SK-N-SH (cell line): ENCODE results near the gene FBXW5. TPM values are rescaled to one million over a fixed set of nuclear protein-coding genes. Genes with fewer than 3 reads are reported as not detected.

ENCODE experiments used
- CTCF ChIA-PET: fragments of 300-600, 350-600 bp; formaldehyde crosslinking; extraction: SDS; loops from one replicate; lab custom pipeline; 2021; lab: Yijun Ruan, JAX
- POLR2A ChIA-PET: fragments of 350-600 bp; sonication (Branson Sonifier 250); formaldehyde crosslinking; extraction: SDS; loops from one replicate; lab custom pipeline; 2020; ENCODE audit warnings: antibody characterized with exemption, inconsistent platforms; lab: Yijun Ruan, JAX
- DNase-seq: peaks from one replicate; pipeline ENCODE4 v3.0.0; 2012
- H2AFZ ChIP-seq: fragments of 200-600 bp; sonication (generic); 2 replicates; pipeline ENCODE4 v1.8.1; 2016; ENCODE audit warnings: antibody characterized with exemption, mild to moderate bottlenecking, low read depth
- H3F3A ChIP-seq: fragments of 200-600 bp; sonication (generic); replicated peaks from 2 replicates; pipeline ENCODE3; 2016; ENCODE audit warnings: antibody characterized with exemption, mild to moderate bottlenecking; ENCODE audit not compliant: insufficient read depth
- H3K27ac ChIP-seq, 2 experiments: fragments of 200-500 bp in 1 of 2; fragments of 200-600 bp in 1 of 2; sonication (Bioruptor generic) in 1 of 2; sonication (generic), shearing (Covaris generic) in 1 of 2; 2 replicates each; pipeline versions ENCODE4 v1.5.1 to v1.6.1; 2014 to 2016; ENCODE audit warnings: low read depth in 2 of 2, inconsistent platforms in 1 of 2, low read length in 1 of 2, mild to moderate bottlenecking in 1 of 2, mixed read lengths in 1 of 2
- H3K27me3 ChIP-seq: fragments of 200-600 bp; sonication (generic), shearing (Covaris generic); 2 replicates; pipeline ENCODE4 v1.6.1; 2016; ENCODE audit warnings: mixed run types; ENCODE audit not compliant: insufficient read depth
- H3K36me3 ChIP-seq, 2 experiments: fragments of 200-500 bp in 1 of 2; fragments of 200-600 bp in 1 of 2; sonication (Bioruptor generic) in 1 of 2; sonication (generic) in 1 of 2; replicated peaks in 1 of 2; 2 replicates each; pipeline versions ENCODE3 to v1.5.1; 2014 to 2016; ENCODE audit warnings: low read length in 1 of 2, mild to moderate bottlenecking in 1 of 2; ENCODE audit not compliant: insufficient read depth in 2 of 2, control insufficient read depth in 1 of 2
- H3K4me1 ChIP-seq, 2 experiments: fragments of 200-500 bp in 1 of 2; fragments of 200-600 bp in 1 of 2; sonication (Bioruptor generic) in 1 of 2; sonication (generic), shearing (Covaris generic) in 1 of 2; 2 replicates each; pipeline versions ENCODE4 v1.5.1 to v1.6.1; 2014 to 2016; ENCODE audit warnings: low read depth in 1 of 2, low read length in 1 of 2, mixed run types in 1 of 2; ENCODE audit not compliant: insufficient read depth in 2 of 2, control insufficient read depth in 1 of 2
- H3K4me2 ChIP-seq: fragments of 200-600 bp; sonication (generic), shearing (Covaris generic); 2 replicates; pipeline ENCODE4 v1.6.1; 2017; ENCODE audit warnings: mixed run types
- H3K4me3 ChIP-seq, 2 experiments: fragments of 200-500 bp in 1 of 2; fragments of 200-600 bp in 1 of 2; sonication (Bioruptor generic) in 1 of 2; sonication (generic), shearing (Covaris generic) in 1 of 2; 2 replicates each; pipeline versions ENCODE4 v1.5.1 to v1.8.1; 2014 to 2016; ENCODE audit warnings: low read depth in 2 of 2, inconsistent platforms in 1 of 2, low read length in 1 of 2, mild to moderate bottlenecking in 1 of 2, mixed read lengths in 1 of 2, moderate library complexity in 1 of 2
- H3K79me2 ChIP-seq: fragments of 200-600 bp; sonication (generic); 2 replicates; pipeline ENCODE4 v1.8.1; 2017; ENCODE audit warnings: mild to moderate bottlenecking; ENCODE audit not compliant: insufficient read depth
- H3K9ac ChIP-seq: fragments of 200-600 bp; sonication (generic); 2 replicates; pipeline ENCODE4 v1.6.1; 2017; ENCODE audit warnings: mixed run types
- H3K9me2 ChIP-seq: fragments of 200-600 bp; sonication (generic); 2 replicates; pipeline ENCODE4 v1.6.1; 2017; ENCODE audit warnings: mixed run types
- H3K9me3 ChIP-seq: fragments of 200-600 bp; sonication (generic); 2 replicates; pipeline ENCODE4 v1.6.1; 2017; ENCODE audit warnings: mixed run types, mild to moderate bottlenecking, moderate library complexity
- H4K20me1 ChIP-seq: fragments of 200-600 bp; sonication (generic); 2 replicates; pipeline ENCODE4 v1.6.1; 2017; ENCODE audit warnings: mild to moderate bottlenecking, mixed run types; ENCODE audit not compliant: insufficient read depth
- CHD2 ChIP-seq: fragments of 150-350 bp; IDR thresholded peaks from 2 replicates; pipeline ENCODE4 v1.6.1; 2018; ENCODE audit warnings: low read length; ENCODE audit not compliant: partially characterized antibody
- NRF1 ChIP-seq: IDR thresholded peaks from 2 replicates; pipeline ENCODE4 v1.6.1; 2012; ENCODE audit warnings: low read depth, mild to moderate bottlenecking, low read length
- RCOR1 ChIP-seq: fragments of 150-350 bp; IDR thresholded peaks from 2 replicates; pipeline ENCODE4 v1.6.1; 2017; ENCODE audit warnings: antibody characterized with exemption, low read length
- RFX5 ChIP-seq: IDR thresholded peaks from 2 replicates; pipeline ENCODE4 v1.6.1; 2012; ENCODE audit warnings: mild to moderate bottlenecking, improper control_type of control experiment, low read length
- SIN3A ChIP-seq: IDR thresholded peaks from 2 replicates; pipeline ENCODE4 v1.6.1; 2012; ENCODE audit warnings: low read depth, mild to moderate bottlenecking, low read length, moderate library complexity, borderline replicate concordance
- YY1 ChIP-seq: IDR thresholded peaks from 2 replicates; pipeline ENCODE4 v1.4.0; 2012; ENCODE audit warnings: low read depth, mild to moderate bottlenecking
- ZBTB33 ChIP-seq: IDR thresholded peaks from 2 replicates; pipeline ENCODE4 v1.4.0; 2012; ENCODE audit warnings: low read depth, borderline replicate concordance
- WGBS: methylation state at CpG from one replicate; pipeline ENCODE4 v1.1.6; 2017; ENCODE audit warnings: low lambda C conversion rate; 5-methylcytosine and 5-hydroxymethylcytosine counted together
- polyA plus RNA-seq, 3 experiments: library from polyadenylated mRNA; depleted of rRNA; stranded (reverse); fragments of >200 nt; gene quantifications; 2 replicates each; pipeline ENCODE4 v1.2.3, GENCODE V29; 2012
- TF ChIP-seq, protein P1 (sequence below): fragments of 200-600 bp; sonication (generic); IDR thresholded peaks from 2 replicates; pipeline ENCODE4 v1.6.1; 2017; ENCODE audit warnings: antibody characterized with exemption, mild to moderate bottlenecking, moderate library complexity

Gene FBXW5
- polyA plus RNA-seq, 1 of the 3 experiments (the other 2 are of a cell fraction), result 78.9 TPM

DNA sequence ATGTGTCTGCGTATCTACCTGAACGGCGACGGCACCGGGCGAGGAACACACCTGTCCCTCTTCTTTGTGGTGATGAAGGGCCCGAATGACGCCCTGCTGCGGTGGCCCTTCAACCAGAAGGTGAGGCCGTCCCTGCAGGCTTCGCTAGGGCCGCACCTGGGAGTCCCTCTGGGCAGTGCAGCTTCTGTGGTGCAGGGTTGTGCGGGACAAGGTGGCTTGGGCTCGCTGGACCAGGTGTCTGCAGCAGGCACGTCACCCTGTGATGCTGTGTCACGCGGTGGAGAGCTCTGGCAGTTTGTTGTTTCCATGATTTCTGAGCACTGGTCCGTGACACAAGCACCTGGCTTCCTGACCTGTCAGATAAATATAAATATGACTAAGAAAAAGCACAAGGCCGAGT, 20.7 kb downstream of the FBXW5 start:
- Histone ChIP-seq H3K27me3 (no peaks in the 10 kb centered on the region), H3K4me3 (no peak overlapping the region), H3F3A (no peaks in the 10 kb centered on the region), H3K27ac (no peak overlapping the region), H3K9ac (no peak overlapping the region), H2AFZ (no peak overlapping the region), H3K9me3 (no peaks in the 10 kb centered on the region), H3K4me1 (peaks cover 0 to 2% of the 10 kb centered on the region in 2 experiments; a peak in 1 of 4 replicates), H3K9me2 (no peaks in the 10 kb centered on the region), H4K20me1 (no peaks in the 10 kb centered on the region), H3K36me3 (peaks cover 0 to 25% of the 10 kb centered on the region in 2 experiments), H3K79me2 (no peaks in the 10 kb centered on the region), H3K4me2 (no peak overlapping the region)
- 86% methylated on average over 9 of the region's 19 CpGs for WGBS
- no peak for DNase-seq
- ChIA-PET CTCF (no interaction called here), POLR2A (no interaction called here)
- no peak for TF ChIP-seq RFX5
- TF ChIP-seq NRF1, result no peak
- TF ChIP-seq, protein P1, sequence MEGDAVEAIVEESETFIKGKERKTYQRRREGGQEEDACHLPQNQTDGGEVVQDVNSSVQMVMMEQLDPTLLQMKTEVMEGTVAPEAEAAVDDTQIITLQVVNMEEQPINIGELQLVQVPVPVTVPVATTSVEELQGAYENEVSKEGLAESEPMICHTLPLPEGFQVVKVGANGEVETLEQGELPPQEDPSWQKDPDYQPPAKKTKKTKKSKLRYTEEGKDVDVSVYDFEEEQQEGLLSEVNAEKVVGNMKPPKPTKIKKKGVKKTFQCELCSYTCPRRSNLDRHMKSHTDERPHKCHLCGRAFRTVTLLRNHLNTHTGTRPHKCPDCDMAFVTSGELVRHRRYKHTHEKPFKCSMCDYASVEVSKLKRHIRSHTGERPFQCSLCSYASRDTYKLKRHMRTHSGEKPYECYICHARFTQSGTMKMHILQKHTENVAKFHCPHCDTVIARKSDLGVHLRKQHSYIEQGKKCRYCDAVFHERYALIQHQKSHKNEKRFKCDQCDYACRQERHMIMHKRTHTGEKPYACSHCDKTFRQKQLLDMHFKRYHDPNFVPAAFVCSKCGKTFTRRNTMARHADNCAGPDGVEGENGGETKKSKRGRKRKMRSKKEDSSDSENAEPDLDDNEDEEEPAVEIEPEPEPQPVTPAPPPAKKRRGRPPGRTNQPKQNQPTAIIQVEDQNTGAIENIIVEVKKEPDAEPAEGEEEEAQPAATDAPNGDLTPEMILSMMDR, result no peak
- TF ChIP-seq SIN3A, result no peak
- no peak for TF ChIP-seq CHD2

DNA sequence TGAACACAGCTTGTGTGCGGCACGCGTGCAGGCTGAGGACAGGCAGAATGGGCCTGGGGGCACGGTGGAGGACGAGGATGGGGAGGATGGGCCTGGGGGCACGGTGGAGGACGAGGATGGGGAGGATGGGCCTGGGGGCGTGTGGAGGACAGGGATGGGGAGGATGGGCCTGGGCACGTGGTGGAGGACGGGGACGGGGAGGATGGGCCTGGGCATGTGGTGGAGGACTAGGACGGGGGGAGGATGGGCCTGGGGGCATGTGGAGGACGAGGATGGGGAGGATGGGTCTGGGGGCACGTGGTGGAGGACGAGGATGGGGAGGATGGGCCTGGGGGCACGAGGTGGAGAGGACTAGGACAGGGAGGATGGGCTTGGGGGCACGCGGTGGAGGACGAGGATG, 22.0 kb downstream of the FBXW5 start:
- no peaks in the 10 kb centered on the region for H3K9me3 ChIP-seq
- DNase-seq, result no peak
- H3K79me2 ChIP-seq, result no peaks in the 10 kb centered on the region
- no peaks in the 10 kb centered on the region for H3K9me2 ChIP-seq
- H3K4me1 ChIP-seq, result peaks cover 0 to 2% of the 10 kb centered on the region in 2 experiments; a peak in 1 of 4 replicates
- no peak overlapping the region for H3K9ac ChIP-seq
- H3K4me2 ChIP-seq, result no peak overlapping the region
- H3K4me3 ChIP-seq, result no peak overlapping the region
- H3F3A ChIP-seq, result no peaks in the 10 kb centered on the region
- CTCF ChIA-PET, result no interaction called here
- POLR2A ChIA-PET, result no interaction called here
- H3K27ac ChIP-seq, result no peak overlapping the region
- peaks cover 0 to 29% of the 10 kb centered on the region in 2 experiments for H3K36me3 ChIP-seq
- 89% methylated on average over 19 of the region's 19 CpGs for WGBS
- TF ChIP-seq YY1 (no peak), SIN3A (no peak), ZBTB33 (no peak), RCOR1 (no peak)
- H4K20me1 ChIP-seq, result no peaks in the 10 kb centered on the region
- no peak overlapping the region for H2AFZ ChIP-seq
- no peaks in the 10 kb centered on the region for H3K27me3 ChIP-seq
